Testis (tissue), 3 donors: ENCODE data around the gene B4GALNT2. TPM values are rescaled to one million over a fixed set of nuclear protein-coding genes. Genes with fewer than 3 reads are reported as not detected.
"Not testable (repeated sequence)": the region's sequence is repeated elsewhere in the genome, so short reads cannot be mapped to it uniquely, and the experiment has no call there.

ENCODE experiments used
- DNase-seq: peaks from one replicate; pipeline ENCODE4 v3.0.0-alpha.2; 2019
- H3K27ac ChIP-seq, 2 donors: fragments of 200-600 bp; sonication (generic); one replicate each; pipeline ENCODE4 v1.5.1; 2019
- H3K27me3 ChIP-seq: fragments of 200-600 bp; sonication (generic); one replicate; pipeline ENCODE4 v1.5.1; 2019
- H3K36me3 ChIP-seq: fragments of 200-600 bp; sonication (generic); one replicate; pipeline ENCODE4 v1.5.1; 2017; ENCODE audit warnings: low read depth; ENCODE audit errors: missing control alignments
- H3K4me1 ChIP-seq: fragments of 200-600 bp; sonication (generic); one replicate; pipeline ENCODE4 v1.5.1; 2019
- H3K4me3 ChIP-seq, 2 donors: fragments of 200-600 bp; sonication (generic); one replicate each; pipeline ENCODE4 v1.5.1; 2017 to 2019
- H3K9me3 ChIP-seq: fragments of 200-600 bp; sonication (generic); one replicate; pipeline ENCODE4 v1.5.1; 2017
- CTCF ChIP-seq, 3 experiments: fragments of 450-650 bp in 2 of 3; fragments of 200-600 bp in 1 of 3; sonication (generic) in 1 of 3; IDR thresholded peaks; one replicate each; pipeline ENCODE4 v1.5.1; 2016 to 2019; ENCODE audit warnings: antibody characterized with exemption in 3 of 3, mild to moderate bottlenecking in 2 of 3, moderate library complexity in 1 of 3
- POLR2A ChIP-seq: fragments of 450-650 bp; IDR thresholded peaks from one replicate; pipeline ENCODE4 v1.6.1; 2017; ENCODE audit warnings: antibody characterized with exemption, mild to moderate bottlenecking, moderate library complexity
- WGBS, 2 donors: methylation state at CpG; one replicate each; pipeline ENCODE4 v1.1.5; 2018; 5-methylcytosine and 5-hydroxymethylcytosine counted together
- intact Hi-C: fragments of 100-400 bp; cut with DNase I; formaldehyde crosslinking; loops from one replicate; pipeline ENCODE4 v1.15.1; 2023; ENCODE audit warnings: low total_unique reads
- polyA plus RNA-seq: library from polyadenylated mRNA; stranded (reverse); fragments of 350-450 nt; fragmentation: Illumina TruSeq; extraction: RNeasy Lipid Tissue Mini Kit (QIAGEN cat#74804); gene quantifications from one replicate; pipeline ENCODE4 v1.2.3, GENCODE V29; 2014; ENCODE audit warnings: low read depth, low replicate concordance; ENCODE audit not compliant: insufficient read depth
- total RNA-seq, 2 donors: library from RNA; depleted of rRNA; stranded (reverse); fragments of >200 nt; gene quantifications; one replicate each; pipeline ENCODE4 v1.2.3, GENCODE V29; 2016

The B4GALNT2 gene
- total and polyA plus RNA-seq, 3 donors from 2014 or later, result 0.24 to 0.69 (median 0.37) TPM

- 85 to 93% methylated on average over 7 of the region's 7 CpGs for WGBS, 2 donors
These were observed 43.5 kb upstream of the B4GALNT2 start for GRCh38 chr17:49089094-49089493.

GRCh38 chr17:49090878-49091594 lies 41.5 kb upstream of the B4GALNT2 start:
- no peak for TF ChIP-seq POLR2A
- no peak for TF ChIP-seq CTCF (IDR thresholded peaks at IDR 0.05)
- Histone ChIP-seq H3K4me3 (no peak overlapping the region), H3K36me3 (no peaks in the 10 kb centered on the region), H3K27me3 (no peaks in the 10 kb centered on the region), H3K27ac (no peak overlapping the region), H3K9me3 (no peaks in the 10 kb centered on the region), H3K4me1 (no peaks in the 10 kb centered on the region)
- DNase-seq, result no peak
- intact Hi-C loops, result no loop called here
- WGBS, 2 donors, result 88 to 92% methylated on average over 8 to 10 of the region's 10 CpGs

More at GRCh38 chr17:49089094-49089493, 43.5 kb upstream of the B4GALNT2 start:
- no peak for DNase-seq
- Histone ChIP-seq H3K36me3 (no peaks in the 10 kb centered on the region), H3K4me3 (no peak overlapping the region), H3K27me3 (no peaks in the 10 kb centered on the region), H3K4me1 (no peaks in the 10 kb centered on the region), H3K9me3 (no peaks in the 10 kb centered on the region), H3K27ac (no peak overlapping the region)
- intact Hi-C loops, result no loop called here
- TF ChIP-seq CTCF (IDR thresholded peaks at IDR 0.05), result no peak

- Histone ChIP-seq H3K4me1 (no peaks in the 10 kb centered on the region), H3K4me3 (peak overlapping the region; percentile 29 to 35), H3K27me3 (no peaks in the 10 kb centered on the region), H3K36me3 (no peaks in the 10 kb centered on the region), H3K9me3 (no peaks in the 10 kb centered on the region), H3K27ac (no peak overlapping the region)
- intact Hi-C loops, result no loop called here
- TF ChIP-seq CTCF (IDR thresholded peaks at IDR 0.05) (no peak), POLR2A (no peak)
- DNase-seq, result peak; percentile 25
- WGBS, 2 donors, result 33 to 34% methylated on average over 10 of the region's 10 CpGs
These were observed 39.4 kb upstream of the B4GALNT2 start for GRCh38 chr17:49093131-49093530.

GRCh38 chr17:49100601-49101000 lies 32.0 kb upstream of the B4GALNT2 start:
- no peak for DNase-seq
- intact Hi-C loops, result no loop called here
- H3K9me3 ChIP-seq, result no peaks in the 10 kb centered on the region
- no peaks in the 10 kb centered on the region for H3K4me1 ChIP-seq
- H3K27ac ChIP-seq, result no peak overlapping the region
- TF ChIP-seq CTCF (IDR thresholded peaks at IDR 0.05), result no peak
- no peak for TF ChIP-seq POLR2A
- no peaks in the 10 kb centered on the region for H3K36me3 ChIP-seq
- no peaks in the 10 kb centered on the region for H3K27me3 ChIP-seq
- H3K4me3 ChIP-seq, result no peak overlapping the region

GRCh38 chr17:49101054-49101534 lies 31.5 kb upstream of the B4GALNT2 start:
- no peak overlapping the region for H3K27ac ChIP-seq
- TF ChIP-seq POLR2A (no peak), CTCF (IDR thresholded peaks at IDR 0.05) (no peak)
- H3K27me3 ChIP-seq, result no peaks in the 10 kb centered on the region
- H3K36me3 ChIP-seq, result no peaks in the 10 kb centered on the region
- H3K9me3 ChIP-seq, result no peaks in the 10 kb centered on the region
- intact Hi-C loops, result no loop called here
- WGBS, 2 donors, result 67 to 71% methylated on average over 4 of the region's 4 CpGs
- no peak for DNase-seq
- no peaks in the 10 kb centered on the region for H3K4me1 ChIP-seq
- no peak overlapping the region for H3K4me3 ChIP-seq

- H3K9me3 ChIP-seq, H3K4me3 ChIP-seq, DNase-seq, H3K27me3 ChIP-seq, intact Hi-C loops, H3K36me3 ChIP-seq, H3K27ac ChIP-seq, H3K4me1 ChIP-seq: not testable (repeated sequence)
- WGBS, 2 donors, result 66 to 86% methylated on average over 14 of the region's 14 CpGs
These were observed 29.2 kb upstream of the B4GALNT2 start for GRCh38 chr17:49103360-49103759.
